ENCODE results near the gene DNAJC5G.

The DNAJC5G gene

GRCh38 chr2:27288610-27289009 is 13.4 kb downstream of the DNAJC5G start:
- Histone ChIP-seq H2BK12ac (ENCODE audit: low read length) (no peak overlapping the region), H3K9me3 (replicated peaks in 1 of 2; ENCODE audit: control insufficient read depth in 2 of 2, insufficient read depth in 1 of 2, low read depth in 1 of 2, low read length in 2 of 2) (no peaks in the 10 kb centered on the region), H3K27me3 (ENCODE audit: control insufficient read depth in 3 of 3, insufficient read depth in 3 of 3, low read depth in 1 of 3, low read length in 3 of 3) (peaks cover 0 to 93% (median 2%) of the 10 kb centered on the region in 3 experiments), H2BK15ac (ENCODE audit: low read length) (no peak overlapping the region), H3K4me3 (ENCODE audit: low read length in 2 of 2) (no peak overlapping the region), H3K4me2 (ENCODE audit: insufficient read depth, low read length, poor library complexity, severe bottlenecking) (no peak overlapping the region), H3K9ac (ENCODE audit: low read depth, low read length, poor library complexity) (no peak overlapping the region), H3K36me3 (replicated peaks in 1 of 2; ENCODE audit: control insufficient read depth in 2 of 2, insufficient read depth in 2 of 2, low read length in 2 of 2) (no peaks in the 10 kb centered on the region), H2AFZ (ENCODE audit: low read length) (no peak overlapping the region), H3K14ac (ENCODE audit: low read length) (no peak overlapping the region), H3K18ac (ENCODE audit: low read length) (no peak overlapping the region), H2BK5ac (ENCODE audit: low read length) (no peak overlapping the region), H4K8ac (ENCODE audit: low read depth, low read length) (no peak overlapping the region), H4K91ac (ENCODE audit: low read depth, low read length, poor library complexity) (no peak overlapping the region), H2BK120ac (ENCODE audit: low read depth, low read length) (no peak overlapping the region), H3K4ac (ENCODE audit: low read length) (no peak overlapping the region), H3K23ac (ENCODE audit: low read depth, low read length, poor library complexity) (no peak overlapping the region), H3K4me1 (ENCODE audit: control insufficient read depth in 2 of 2, insufficient read depth in 1 of 2, low read depth in 1 of 2, low read length in 2 of 2) (no peaks in the 10 kb centered on the region), H2AK5ac (ENCODE audit: low read depth, low read length) (no peak overlapping the region), H3K27ac (replicated peaks; ENCODE audit: low read length) (no peak overlapping the region), H3K79me1 (ENCODE audit: low read depth, low read length) (no peaks in the 10 kb centered on the region)
- WGBS, 2 donors (ENCODE audit: extremely low coverage in 2 of 2, insufficient read length in 2 of 2, insufficient replicate concordance in 1 of 2) = no CpG with 5 or more reads among the region's 3 CpGs
- no peak for DNase-seq (ENCODE audit: low spot score)

- no peak overlapping the region for H2BK5ac ChIP-seq (ENCODE audit: low read length)
- no peak overlapping the region for H3K4me3 ChIP-seq (ENCODE audit: low read length in 2 of 2)
- H2BK120ac ChIP-seq (ENCODE audit: low read depth, low read length) = no peak overlapping the region
- no peak overlapping the region for H4K8ac ChIP-seq (ENCODE audit: low read depth, low read length)
- no peaks in the 10 kb centered on the region for H3K4me1 ChIP-seq (ENCODE audit: control insufficient read depth in 2 of 2, insufficient read depth in 1 of 2, low read depth in 1 of 2, low read length in 2 of 2)
- H3K79me1 ChIP-seq (ENCODE audit: low read depth, low read length) = no peaks in the 10 kb centered on the region
- H2BK15ac ChIP-seq (ENCODE audit: low read length) = no peak overlapping the region
- H3K4me2 ChIP-seq (ENCODE audit: insufficient read depth, low read length, poor library complexity, severe bottlenecking) = no peak overlapping the region
- no peak overlapping the region for H2BK12ac ChIP-seq (ENCODE audit: low read length)
- H2AFZ ChIP-seq (ENCODE audit: low read length) = no peak overlapping the region
- no peak overlapping the region for H3K27ac ChIP-seq (replicated peaks; ENCODE audit: low read length)
- DNase-seq (ENCODE audit: low spot score) = no peak
- H3K9me3 ChIP-seq (replicated peaks in 1 of 2; ENCODE audit: control insufficient read depth in 2 of 2, insufficient read depth in 1 of 2, low read depth in 1 of 2, low read length in 2 of 2) = no peaks in the 10 kb centered on the region
- H3K23ac ChIP-seq (ENCODE audit: low read depth, low read length, poor library complexity) = no peak overlapping the region
- no peaks in the 10 kb centered on the region for H3K36me3 ChIP-seq (replicated peaks in 1 of 2; ENCODE audit: control insufficient read depth in 2 of 2, insufficient read depth in 2 of 2, low read length in 2 of 2)
- H4K91ac ChIP-seq (ENCODE audit: low read depth, low read length, poor library complexity) = no peak overlapping the region
- H3K18ac ChIP-seq (ENCODE audit: low read length) = no peak overlapping the region
- WGBS, 2 donors (ENCODE audit: extremely low coverage in 2 of 2, insufficient read length in 2 of 2, insufficient replicate concordance in 1 of 2) = no CpG with 5 or more reads among the region's 5 CpGs
- H3K9ac ChIP-seq (ENCODE audit: low read depth, low read length, poor library complexity) = no peak overlapping the region
- no peak overlapping the region for H2AK5ac ChIP-seq (ENCODE audit: low read depth, low read length)
- no peak overlapping the region for H3K14ac ChIP-seq (ENCODE audit: low read length)
- no peak overlapping the region for H3K4ac ChIP-seq (ENCODE audit: low read length)
- H3K27me3 ChIP-seq (ENCODE audit: control insufficient read depth in 3 of 3, insufficient read depth in 3 of 3, low read depth in 1 of 3, low read length in 3 of 3) = peaks cover 0 to 84% (median 2%) of the 10 kb centered on the region in 3 experiments
Observed at GRCh38 chr2:27290549-27290948, 15.3 kb downstream of the DNAJC5G start.

GRCh38 chr2:27291865-27292264 is 16.6 kb downstream of the DNAJC5G start:
- Histone ChIP-seq H3K79me1 (ENCODE audit: low read depth, low read length) (no peaks in the 10 kb centered on the region), H2BK5ac (ENCODE audit: low read length) (no peak overlapping the region), H4K91ac (ENCODE audit: low read depth, low read length, poor library complexity) (no peak overlapping the region), H3K4ac (ENCODE audit: low read length) (no peak overlapping the region), H2AFZ (ENCODE audit: low read length) (no peak overlapping the region), H3K9me3 (replicated peaks in 1 of 2; ENCODE audit: control insufficient read depth in 2 of 2, insufficient read depth in 1 of 2, low read depth in 1 of 2, low read length in 2 of 2) (no peaks in the 10 kb centered on the region), H3K9ac (ENCODE audit: low read depth, low read length, poor library complexity) (no peak overlapping the region), H3K27me3 (ENCODE audit: control insufficient read depth in 3 of 3, insufficient read depth in 3 of 3, low read depth in 1 of 3, low read length in 3 of 3) (peaks cover 0 to 75% (median 2%) of the 10 kb centered on the region in 3 experiments), H3K18ac (ENCODE audit: low read length) (no peak overlapping the region), H3K23ac (ENCODE audit: low read depth, low read length, poor library complexity) (no peak overlapping the region), H3K4me3 (ENCODE audit: low read length in 2 of 2) (no peak overlapping the region), H4K8ac (ENCODE audit: low read depth, low read length) (no peak overlapping the region), H3K4me1 (ENCODE audit: control insufficient read depth in 2 of 2, insufficient read depth in 1 of 2, low read depth in 1 of 2, low read length in 2 of 2) (no peaks in the 10 kb centered on the region), H3K36me3 (replicated peaks in 1 of 2; ENCODE audit: control insufficient read depth in 2 of 2, insufficient read depth in 2 of 2, low read length in 2 of 2) (no peaks in the 10 kb centered on the region), H2AK5ac (ENCODE audit: low read depth, low read length) (no peak overlapping the region), H3K4me2 (ENCODE audit: insufficient read depth, low read length, poor library complexity, severe bottlenecking) (no peak overlapping the region), H2BK12ac (ENCODE audit: low read length) (no peak overlapping the region), H2BK120ac (ENCODE audit: low read depth, low read length) (no peak overlapping the region), H2BK15ac (ENCODE audit: low read length) (no peak overlapping the region), H3K27ac (replicated peaks; ENCODE audit: low read length) (no peak overlapping the region), H3K14ac (ENCODE audit: low read length) (no peak overlapping the region)
- no CpG with 5 or more reads among the region's 6 CpGs for WGBS, 2 donors (ENCODE audit: extremely low coverage in 2 of 2, insufficient read length in 2 of 2, insufficient replicate concordance in 1 of 2)
- no peak for DNase-seq (ENCODE audit: low spot score)

- Histone ChIP-seq H4K8ac (ENCODE audit: low read depth, low read length) (no peak overlapping the region), H3K79me1 (ENCODE audit: low read depth, low read length) (no peaks in the 10 kb centered on the region), H2AK5ac (ENCODE audit: low read depth, low read length) (no peak overlapping the region), H3K36me3 (replicated peaks in 1 of 2; ENCODE audit: control insufficient read depth in 2 of 2, insufficient read depth in 2 of 2, low read length in 2 of 2) (no peaks in the 10 kb centered on the region), H3K9ac (ENCODE audit: low read depth, low read length, poor library complexity) (no peak overlapping the region), H3K4me2 (ENCODE audit: insufficient read depth, low read length, poor library complexity, severe bottlenecking) (no peak overlapping the region), H2BK15ac (ENCODE audit: low read length) (no peak overlapping the region), H3K18ac (ENCODE audit: low read length) (no peak overlapping the region), H3K14ac (ENCODE audit: low read length) (no peak overlapping the region), H2BK12ac (ENCODE audit: low read length) (no peak overlapping the region), H3K4me1 (ENCODE audit: control insufficient read depth in 2 of 2, insufficient read depth in 1 of 2, low read depth in 1 of 2, low read length in 2 of 2) (no peaks in the 10 kb centered on the region), H2BK5ac (ENCODE audit: low read length) (no peak overlapping the region), H4K91ac (ENCODE audit: low read depth, low read length, poor library complexity) (no peak overlapping the region), H3K4ac (ENCODE audit: low read length) (no peak overlapping the region), H3K23ac (ENCODE audit: low read depth, low read length, poor library complexity) (no peak overlapping the region), H3K27ac (replicated peaks; ENCODE audit: low read length) (no peak overlapping the region), H3K4me3 (ENCODE audit: low read length in 2 of 2) (no peak overlapping the region), H3K27me3 (ENCODE audit: control insufficient read depth in 3 of 3, insufficient read depth in 3 of 3, low read depth in 1 of 3, low read length in 3 of 3) (peaks cover 0 to 73% (median 2%) of the 10 kb centered on the region in 3 experiments), H3K9me3 (replicated peaks in 1 of 2; ENCODE audit: control insufficient read depth in 2 of 2, insufficient read depth in 1 of 2, low read depth in 1 of 2, low read length in 2 of 2) (no peaks in the 10 kb centered on the region), H2AFZ (ENCODE audit: low read length) (no peak overlapping the region), H2BK120ac (ENCODE audit: low read depth, low read length) (no peak overlapping the region)
- no CpG with 5 or more reads among the region's 8 CpGs for WGBS, 2 donors (ENCODE audit: extremely low coverage in 2 of 2, insufficient read length in 2 of 2, insufficient replicate concordance in 1 of 2)
- no peak for DNase-seq (ENCODE audit: low spot score)
Observed at GRCh38 chr2:27294928-27295327, 19.7 kb downstream of the DNAJC5G start.
